ENCODE results near the gene GNA15. TPM values are rescaled to one million over a fixed set of nuclear protein-coding genes. Genes with fewer than 3 reads are reported as not detected.

Gene GNA15
- total RNA-seq, 1 experiment from 2014 or later: 0.40 TPM

GRCh38 chr19:3208317-3209207, 72.7 kb downstream of the GNA15 start:
- DNase-seq (ENCODE audit: low read depth): no peak

- DNase-seq (ENCODE audit: low read depth): peak; percentile 21
Observed at GRCh38 chr19:3210347-3211017, 74.6 kb downstream of the GNA15 start.

GRCh38 chr19:3211191-3211590, 75.4 kb downstream of the GNA15 start:
- no peak for DNase-seq (ENCODE audit: low read depth)

DNA sequence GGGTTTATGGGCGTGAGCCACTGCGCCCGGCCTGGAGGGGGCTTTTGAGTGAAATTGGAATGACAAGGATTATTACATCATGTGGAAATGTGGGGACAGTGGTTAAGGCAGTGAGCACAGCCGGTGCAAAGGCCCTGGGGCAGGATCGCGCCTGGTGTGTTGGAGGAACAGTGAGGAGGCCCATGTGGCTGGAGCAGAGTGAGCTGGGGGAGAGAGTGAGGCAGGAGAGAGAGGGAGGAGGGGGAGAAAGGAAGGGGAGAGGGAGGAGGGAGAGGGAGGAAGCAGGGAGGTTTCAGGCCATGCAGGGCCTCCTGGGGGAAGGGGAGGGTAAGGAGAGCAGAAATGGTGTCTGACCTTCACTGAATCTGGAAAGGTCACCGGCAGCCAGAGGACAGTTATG, 77.3 kb downstream of the GNA15 start:
- no peak for DNase-seq (ENCODE audit: low read depth)

Other genes with a start within 250 kb of the GNA15 start
- 3.9 and 4.7 TPM in 2 replicates for gene ZNF57, start 235.1 kb upstream of the GNA15 start, total RNA-seq (2014; rRNA removed)
- gene ZNF77, start 191.1 kb upstream of the GNA15 start, total RNA-seq (2014; rRNA removed): 2.9 and 3.3 TPM in 2 replicates
- gene TLE6, start 158.5 kb upstream of the GNA15 start, total RNA-seq (2014; rRNA removed): 0.40 TPM in 1 of 2 replicates, not detected in the other
- 0.69 and 2.4 TPM in 2 replicates for gene TLE2, start 106.8 kb upstream of the GNA15 start, total RNA-seq (2014; rRNA removed)
- 257 and 316 TPM in 2 replicates for gene TLE5, start 73.5 kb upstream of the GNA15 start, total RNA-seq (2014; rRNA removed)
- 80.7 and 81.2 TPM in 2 replicates for gene GNA11, start 41.7 kb upstream of the GNA15 start, total RNA-seq (2014; rRNA removed)
- not detected in 2 replicates for gene S1PR4, start 42.7 kb downstream of the GNA15 start, total RNA-seq (2014; rRNA removed)
- 105 and 118 TPM in 2 replicates for gene NCLN, start 49.9 kb downstream of the GNA15 start, total RNA-seq (2014; rRNA removed)
- gene CELF5, start 88.6 kb downstream of the GNA15 start, total RNA-seq (2014; rRNA removed): not detected in 2 replicates
- gene NFIC, start 230.6 kb downstream of the GNA15 start, total RNA-seq (2014; rRNA removed): 53.3 and 61.3 TPM in 2 replicates

All from LHCN-M2 (cell line).